ENCODE results near the gene SCYL2.
"Not testable (repeated sequence)": the region's sequence is repeated elsewhere in the genome, so short reads cannot be mapped to it uniquely, and the experiment has no call there.

SCYL2 gene

GRCh38 chr12:100238801-100239200 lies 28.2 kb upstream of the SCYL2 start:
- TF ChIP-seq TAF1 (IDR thresholded peaks at IDR 0.05; ENCODE audit: borderline replicate concordance, low read depth, low read length): no peak
- TF ChIP-seq POLR2A (IDR thresholded peaks at IDR 0.05; ENCODE audit: low read depth, low read length): no peak
- TF ChIP-seq POLR2AphosphoS5 (IDR thresholded peaks at IDR 0.05; ENCODE audit: low read depth, low read length): no peak
- DNase-seq (ENCODE audit: insufficient read length): no peak
- FAIRE-seq: no peak

- TF ChIP-seq TAF1 (IDR thresholded peaks at IDR 0.05; ENCODE audit: borderline replicate concordance, low read depth, low read length): no peak
- DNase-seq (ENCODE audit: insufficient read length) (no peak), FAIRE-seq (no peak)
These were observed 27.4 kb upstream of the SCYL2 start for GRCh38 chr12:100239589-100239988.

- TF ChIP-seq TAF1 (IDR thresholded peaks at IDR 0.05; ENCODE audit: borderline replicate concordance, low read depth, low read length): no peak
- no peak for TF ChIP-seq POLR2AphosphoS5 (IDR thresholded peaks at IDR 0.05; ENCODE audit: low read depth, low read length)
- FAIRE-seq: no peak
- DNase-seq (ENCODE audit: insufficient read length): no peak
These were observed 23.8 kb upstream of the SCYL2 start for GRCh38 chr12:100243137-100243536.

- no peak for FAIRE-seq
- DNase-seq (ENCODE audit: insufficient read length): no peak
- TF ChIP-seq POLR2A (IDR thresholded peaks at IDR 0.05; ENCODE audit: low read depth, low read length): no peak
- TF ChIP-seq TAF1 (IDR thresholded peaks at IDR 0.05; ENCODE audit: borderline replicate concordance, low read depth, low read length): no peak
- no peak for TF ChIP-seq POLR2AphosphoS5 (IDR thresholded peaks at IDR 0.05; ENCODE audit: low read depth, low read length)
These were observed 19.2 kb upstream of the SCYL2 start for GRCh38 chr12:100247765-100248164.

GRCh38 chr12:100248886-100249285 lies 18.1 kb upstream of the SCYL2 start:
- no peak for DNase-seq (ENCODE audit: insufficient read length)
- TF ChIP-seq POLR2AphosphoS5 (IDR thresholded peaks at IDR 0.05; ENCODE audit: low read depth, low read length): no peak
- TF ChIP-seq TAF1 (IDR thresholded peaks at IDR 0.05; ENCODE audit: borderline replicate concordance, low read depth, low read length): no peak
- no peak for TF ChIP-seq POLR2A (IDR thresholded peaks at IDR 0.05; ENCODE audit: low read depth, low read length)
- no peak for FAIRE-seq

- TF ChIP-seq TAF1 (IDR thresholded peaks at IDR 0.05; ENCODE audit: borderline replicate concordance, low read depth, low read length) (no peak), POLR2AphosphoS5 (IDR thresholded peaks at IDR 0.05; ENCODE audit: low read depth, low read length) (no peak), POLR2A (IDR thresholded peaks at IDR 0.05; ENCODE audit: low read depth, low read length) (no peak)
- no peak for FAIRE-seq
- no peak for DNase-seq (ENCODE audit: insufficient read length)
These were observed 17.0 kb upstream of the SCYL2 start for GRCh38 chr12:100249941-100250340.

GRCh38 chr12:100251917-100252316 lies 15.1 kb upstream of the SCYL2 start:
- TF ChIP-seq POLR2A (IDR thresholded peaks at IDR 0.05; ENCODE audit: low read depth, low read length) (no peak), TAF1 (IDR thresholded peaks at IDR 0.05; ENCODE audit: borderline replicate concordance, low read depth, low read length) (no peak), POLR2AphosphoS5 (IDR thresholded peaks at IDR 0.05; ENCODE audit: low read depth, low read length) (no peak)
- DNase-seq (ENCODE audit: insufficient read length) (no peak), FAIRE-seq (no peak)

GRCh38 chr12:100253437-100253836 lies 13.5 kb upstream of the SCYL2 start:
- FAIRE-seq: no peak
- TF ChIP-seq POLR2A (IDR thresholded peaks at IDR 0.05; ENCODE audit: low read depth, low read length) (no peak), TAF1 (IDR thresholded peaks at IDR 0.05; ENCODE audit: borderline replicate concordance, low read depth, low read length) (no peak), POLR2AphosphoS5 (IDR thresholded peaks at IDR 0.05; ENCODE audit: low read depth, low read length) (no peak)
- no peak for DNase-seq (ENCODE audit: insufficient read length)

GRCh38 chr12:100254876-100255275 lies 12.1 kb upstream of the SCYL2 start:
- DNase-seq (ENCODE audit: insufficient read length): no peak
- no peak for FAIRE-seq
- TF ChIP-seq POLR2AphosphoS5 (IDR thresholded peaks at IDR 0.05; ENCODE audit: low read depth, low read length) (no peak), TAF1 (IDR thresholded peaks at IDR 0.05; ENCODE audit: borderline replicate concordance, low read depth, low read length) (no peak), POLR2A (IDR thresholded peaks at IDR 0.05; ENCODE audit: low read depth, low read length) (no peak)

GRCh38 chr12:100258127-100258526 lies 8.8 kb upstream of the SCYL2 start:
- TF ChIP-seq POLR2AphosphoS5 (IDR thresholded peaks at IDR 0.05; ENCODE audit: low read depth, low read length): no peak
- TF ChIP-seq POLR2A (IDR thresholded peaks at IDR 0.05; ENCODE audit: low read depth, low read length): no peak
- TF ChIP-seq TAF1 (IDR thresholded peaks at IDR 0.05; ENCODE audit: borderline replicate concordance, low read depth, low read length): no peak
- DNase-seq (ENCODE audit: insufficient read length): no peak
- no peak for FAIRE-seq

- FAIRE-seq: no peak
- DNase-seq (ENCODE audit: insufficient read length): no peak
- TF ChIP-seq TAF1 (IDR thresholded peaks at IDR 0.05; ENCODE audit: borderline replicate concordance, low read depth, low read length) (no peak), POLR2A (IDR thresholded peaks at IDR 0.05; ENCODE audit: low read depth, low read length) (no peak), POLR2AphosphoS5 (IDR thresholded peaks at IDR 0.05; ENCODE audit: low read depth, low read length) (no peak)
These were observed 3.8 kb upstream of the SCYL2 start for GRCh38 chr12:100263131-100263530.

- FAIRE-seq; DNase-seq (ENCODE audit: insufficient read length): not testable (repeated sequence)
These were observed 1.9 kb upstream of the SCYL2 start for GRCh38 chr12:100265107-100265506.
